ENCODE data around the gene TNFRSF14. TPM values are rescaled to one million over a fixed set of nuclear protein-coding genes. Genes with fewer than 3 reads are reported as not detected.

Gene TNFRSF14
- total and polyA plus RNA-seq, 2 experiments from 2014 or later: 0.24 to 0.75 TPM

DNA sequence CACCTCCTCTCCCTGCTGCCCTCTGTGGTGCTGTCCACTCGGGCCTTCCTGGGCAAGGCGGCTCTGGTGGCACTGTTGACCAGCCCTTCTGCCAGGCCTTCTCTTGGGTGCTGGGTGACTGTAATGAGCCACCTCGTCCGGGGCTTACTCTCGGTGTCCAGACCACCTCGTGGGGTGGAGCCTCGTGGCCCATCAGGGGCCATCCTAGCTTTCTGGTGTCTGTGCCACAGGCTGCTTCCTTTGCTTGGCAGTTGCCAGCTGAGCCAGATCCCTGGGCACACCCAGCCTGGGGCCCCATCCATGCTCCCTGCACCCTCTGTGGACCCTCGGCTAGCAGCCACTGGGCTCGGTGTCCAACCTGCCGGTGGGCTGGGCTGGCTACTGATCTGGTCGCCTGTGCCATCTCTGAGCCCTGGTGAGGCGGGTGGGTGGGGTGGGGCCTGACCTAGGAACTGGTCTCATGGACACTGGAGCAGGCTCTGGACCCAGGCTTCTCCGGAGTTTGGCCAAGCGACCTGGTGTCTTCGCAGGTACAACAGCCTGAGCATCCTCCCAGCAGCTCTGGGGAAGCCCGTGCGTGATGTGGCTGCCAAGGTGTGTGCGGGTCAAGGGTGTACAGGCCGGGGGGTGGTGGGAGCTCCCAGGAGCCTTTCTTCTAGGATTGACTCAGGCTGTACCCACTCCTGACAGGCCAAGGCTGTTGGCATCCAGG lies 31.8 kb downstream of the TNFRSF14 start:
- H3K36me3 ChIP-seq: no peaks in the 10 kb centered on the region
- TF ChIP-seq, protein P1, sequence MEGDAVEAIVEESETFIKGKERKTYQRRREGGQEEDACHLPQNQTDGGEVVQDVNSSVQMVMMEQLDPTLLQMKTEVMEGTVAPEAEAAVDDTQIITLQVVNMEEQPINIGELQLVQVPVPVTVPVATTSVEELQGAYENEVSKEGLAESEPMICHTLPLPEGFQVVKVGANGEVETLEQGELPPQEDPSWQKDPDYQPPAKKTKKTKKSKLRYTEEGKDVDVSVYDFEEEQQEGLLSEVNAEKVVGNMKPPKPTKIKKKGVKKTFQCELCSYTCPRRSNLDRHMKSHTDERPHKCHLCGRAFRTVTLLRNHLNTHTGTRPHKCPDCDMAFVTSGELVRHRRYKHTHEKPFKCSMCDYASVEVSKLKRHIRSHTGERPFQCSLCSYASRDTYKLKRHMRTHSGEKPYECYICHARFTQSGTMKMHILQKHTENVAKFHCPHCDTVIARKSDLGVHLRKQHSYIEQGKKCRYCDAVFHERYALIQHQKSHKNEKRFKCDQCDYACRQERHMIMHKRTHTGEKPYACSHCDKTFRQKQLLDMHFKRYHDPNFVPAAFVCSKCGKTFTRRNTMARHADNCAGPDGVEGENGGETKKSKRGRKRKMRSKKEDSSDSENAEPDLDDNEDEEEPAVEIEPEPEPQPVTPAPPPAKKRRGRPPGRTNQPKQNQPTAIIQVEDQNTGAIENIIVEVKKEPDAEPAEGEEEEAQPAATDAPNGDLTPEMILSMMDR (IDR thresholded peaks at IDR 0.05; ENCODE audit: low read depth, low read length): no peak
- H3K9me3 ChIP-seq (ENCODE audit: low read depth): no peaks in the 10 kb centered on the region
- H3K4me1 ChIP-seq (ENCODE audit: low read depth): peaks cover 11% of the 10 kb centered on the region
- no peak overlapping the region for H3K4me3 ChIP-seq
- H3K27ac ChIP-seq: no peak overlapping the region
- no peaks in the 10 kb centered on the region for H3K27me3 ChIP-seq
- DNase-seq (ENCODE audit: low read depth in 1 of 2, low spot score in 1 of 2): no peak

DNA sequence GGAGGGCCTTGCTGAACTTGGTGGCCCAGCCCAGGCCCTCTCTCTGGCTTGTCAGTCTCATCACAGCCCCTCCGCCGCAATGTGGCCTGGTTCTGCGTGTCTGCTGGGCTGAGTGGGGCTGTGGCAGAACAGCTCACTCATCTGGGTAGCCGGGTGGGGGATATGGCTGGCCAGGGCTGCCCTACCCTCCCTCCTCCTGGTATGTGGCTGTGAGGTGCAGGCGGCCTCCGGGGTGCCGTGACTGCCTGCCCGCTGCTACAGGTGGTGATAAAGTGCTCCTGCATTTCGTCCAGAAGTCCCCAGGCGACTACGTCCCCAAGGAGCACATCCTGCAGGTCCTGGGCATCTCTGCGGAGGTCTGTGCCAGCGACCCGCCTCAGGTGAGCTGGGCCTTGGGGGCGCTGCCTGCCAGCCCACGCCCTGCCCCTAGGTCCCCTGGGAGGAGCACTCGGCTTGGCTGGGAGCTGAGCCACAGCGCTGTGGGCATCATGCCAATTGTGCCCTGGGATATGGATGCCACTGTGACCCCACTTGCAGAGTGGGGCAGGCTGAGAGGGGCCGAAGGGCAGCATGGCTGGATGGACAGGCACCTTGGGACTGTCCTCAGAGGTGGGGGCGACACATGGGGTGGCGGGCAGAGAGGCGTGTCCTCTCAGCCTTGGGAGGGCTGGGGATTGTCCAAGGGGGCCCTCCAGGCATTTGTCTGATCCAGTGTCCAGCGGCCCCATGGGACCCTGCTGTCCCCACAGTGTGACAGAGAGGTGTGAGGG lies 32.7 kb downstream of the TNFRSF14 start:
- TF ChIP-seq, protein P1 (IDR thresholded peaks at IDR 0.05; ENCODE audit: low read depth, low read length): no peak
- no peak for DNase-seq (ENCODE audit: low read depth in 1 of 2, low spot score in 1 of 2)

DNA sequence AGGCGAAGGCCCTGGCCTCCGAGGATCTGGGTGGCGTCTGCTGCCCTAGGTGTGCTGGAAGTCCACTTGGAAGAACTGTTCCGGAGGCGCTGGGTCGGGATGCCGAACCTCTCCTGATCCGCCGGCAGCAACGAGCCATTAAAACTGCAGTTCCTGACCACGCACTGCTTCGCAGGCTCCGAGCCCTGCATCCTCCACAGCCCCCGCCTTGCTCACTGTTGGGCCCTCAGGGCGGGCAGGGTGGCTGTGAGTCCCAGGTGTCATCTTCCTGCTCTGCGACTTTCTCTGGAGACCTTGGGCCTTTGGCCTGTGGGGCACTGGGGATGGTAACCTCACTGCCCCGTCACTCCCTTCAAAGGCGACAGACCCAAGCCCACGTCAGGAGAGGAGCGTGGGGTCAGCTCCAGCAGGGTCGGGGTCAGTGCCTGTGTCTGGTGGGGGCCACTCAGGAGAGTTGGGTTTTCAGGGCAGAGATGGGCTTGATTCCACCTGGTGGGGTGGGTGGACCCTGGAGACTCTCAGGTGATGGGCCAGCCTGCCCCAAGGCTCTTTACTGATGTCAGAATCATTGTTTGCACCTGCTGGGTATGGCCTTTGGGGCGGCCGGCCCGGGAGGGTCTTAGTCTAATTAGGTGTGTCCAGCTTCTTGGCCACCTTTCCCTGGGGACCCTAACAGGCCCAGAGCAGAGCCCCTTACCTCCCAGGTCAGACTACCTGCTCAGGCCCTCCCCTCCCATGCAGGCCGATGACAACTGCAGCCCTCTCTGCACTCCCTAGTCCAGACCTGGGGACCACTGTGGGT lies 33.5 kb downstream of the TNFRSF14 start:
- no peak overlapping the region for H3K4me3 ChIP-seq
- H3K4me1 ChIP-seq (ENCODE audit: low read depth): peaks cover 11% of the 10 kb centered on the region
- H3K27ac ChIP-seq: no peak overlapping the region
- H3K36me3 ChIP-seq: no peaks in the 10 kb centered on the region
- TF ChIP-seq, protein P1 (IDR thresholded peaks at IDR 0.05; ENCODE audit: low read depth, low read length): no peak
- no peaks in the 10 kb centered on the region for H3K27me3 ChIP-seq
- H3K9me3 ChIP-seq (ENCODE audit: low read depth): no peaks in the 10 kb centered on the region
- no peak for DNase-seq (ENCODE audit: low read depth in 1 of 2, low spot score in 1 of 2)

More for the DNA sequence above, 32.7 kb downstream of the TNFRSF14 start:
- Histone ChIP-seq H3K27ac (no peak overlapping the region), H3K4me1 (ENCODE audit: low read depth) (peaks cover 11% of the 10 kb centered on the region), H3K27me3 (no peaks in the 10 kb centered on the region), H3K36me3 (no peaks in the 10 kb centered on the region), H3K4me3 (no peak overlapping the region), H3K9me3 (ENCODE audit: low read depth) (no peaks in the 10 kb centered on the region)

DNA sequence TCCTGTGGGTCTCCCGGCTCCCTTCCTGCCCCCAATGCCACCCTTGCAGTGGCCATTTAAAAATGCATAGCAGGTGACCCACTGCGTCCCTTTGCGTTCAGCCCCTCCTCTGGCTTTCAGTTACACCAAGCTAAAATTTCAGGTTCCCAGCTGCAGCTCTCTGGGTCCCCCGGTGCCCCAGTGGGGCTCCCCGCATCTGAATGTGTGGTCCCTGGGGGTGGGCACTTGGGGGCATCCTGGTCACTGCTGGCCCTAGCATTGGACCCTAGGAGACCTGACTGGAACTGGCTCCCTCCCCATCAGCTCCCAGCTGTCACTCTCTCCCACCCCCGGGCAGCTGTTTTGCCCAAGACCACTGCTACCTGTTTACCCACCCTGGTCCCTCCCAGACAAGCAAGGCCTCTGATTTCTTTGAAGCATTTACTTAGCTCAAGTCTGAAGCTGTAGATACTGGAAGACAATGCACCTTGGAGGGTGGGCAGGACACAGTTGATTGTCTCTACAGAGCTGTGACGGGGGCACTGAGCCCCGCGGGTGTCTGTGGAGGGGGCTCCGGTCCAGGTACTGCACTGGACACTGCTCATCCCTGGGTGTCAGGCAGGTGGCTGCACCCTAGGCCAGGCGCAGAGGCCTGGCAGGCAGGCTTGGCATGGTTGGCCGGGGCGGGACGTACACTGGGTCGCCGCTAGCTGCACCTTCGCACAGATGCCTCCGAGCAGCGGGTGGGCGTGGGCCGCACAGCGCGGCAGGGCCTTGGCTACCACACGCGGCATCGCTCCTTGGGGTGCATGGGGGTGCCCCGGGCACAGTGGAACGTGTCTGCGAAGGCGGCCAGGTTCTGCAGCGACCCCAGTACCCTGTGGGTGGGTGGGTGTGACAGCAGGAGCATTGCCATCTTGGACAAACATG lies 34.3 kb downstream of the TNFRSF14 start:
- Histone ChIP-seq H3K27ac (no peak overlapping the region), H3K4me3 (no peak overlapping the region), H3K4me1 (ENCODE audit: low read depth) (peaks cover 4% of the 10 kb centered on the region), H3K36me3 (no peaks in the 10 kb centered on the region), H3K27me3 (no peaks in the 10 kb centered on the region), H3K9me3 (ENCODE audit: low read depth) (no peaks in the 10 kb centered on the region)
- TF ChIP-seq, protein P1 (IDR thresholded peaks at IDR 0.05; ENCODE audit: low read depth, low read length): no peak
- no peak for DNase-seq (ENCODE audit: low read depth in 1 of 2, low spot score in 1 of 2)

DNA sequence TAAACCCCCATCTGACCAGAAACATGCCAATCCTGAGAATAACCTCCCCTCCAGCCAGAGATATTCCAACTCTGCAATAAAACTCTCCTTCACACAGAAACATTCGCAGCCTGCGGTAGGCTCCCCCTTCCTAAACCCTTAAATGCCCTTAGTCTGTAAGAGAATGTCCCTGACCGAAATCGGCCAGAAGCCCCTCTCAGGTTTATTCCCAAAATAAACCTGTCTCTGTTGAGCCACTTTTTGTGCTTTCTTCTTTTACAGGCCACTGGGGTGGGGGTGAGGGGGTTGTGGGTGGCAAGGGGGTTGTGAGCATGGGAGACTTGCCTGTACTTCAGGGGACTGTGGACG lies 35.0 kb downstream of the TNFRSF14 start:
- Histone ChIP-seq H3K4me3 (no peak overlapping the region), H3K36me3 (no peaks in the 10 kb centered on the region), H3K4me1 (ENCODE audit: low read depth) (peaks cover 4% of the 10 kb centered on the region), H3K27ac (no peak overlapping the region), H3K9me3 (ENCODE audit: low read depth) (no peaks in the 10 kb centered on the region), H3K27me3 (no peaks in the 10 kb centered on the region)
- no peak for DNase-seq (ENCODE audit: low read depth in 1 of 2, low spot score in 1 of 2)
- TF ChIP-seq, protein P1 (IDR thresholded peaks at IDR 0.05; ENCODE audit: low read depth, low read length): no peak
